Measurements from ENCODE around the gene CLDN14.
A peak's percentile ranks its signal among the peaks of the same experiment; 100 is the strongest.

CLDN14 gene

DNA sequence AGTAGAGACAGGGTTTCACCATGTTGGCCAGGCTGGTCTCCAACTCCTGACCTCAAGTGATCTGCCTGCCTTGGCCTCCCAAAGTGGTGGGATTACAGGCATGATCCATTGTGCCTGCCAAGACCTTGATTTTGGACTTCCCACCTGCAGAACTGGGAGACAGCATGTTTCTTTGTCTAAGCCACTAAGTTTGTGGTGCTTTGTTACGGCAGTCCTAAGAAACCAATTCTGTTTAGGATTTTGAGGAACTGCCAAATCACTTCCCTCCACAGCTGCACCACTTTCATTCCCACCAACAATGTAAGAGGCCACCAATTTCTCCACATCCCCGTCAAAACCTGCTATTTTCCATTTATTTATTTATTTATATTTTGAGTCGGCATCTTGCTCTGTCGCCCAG is 48.7 kb downstream of the CLDN14 start:
- no peak for DNase-seq (ENCODE audit: low read depth)

- DNase-seq (ENCODE audit: low read depth) = no peak
Measured at GRCh38 chr21:36430841-36431240, 49.1 kb downstream of the CLDN14 start.

DNA sequence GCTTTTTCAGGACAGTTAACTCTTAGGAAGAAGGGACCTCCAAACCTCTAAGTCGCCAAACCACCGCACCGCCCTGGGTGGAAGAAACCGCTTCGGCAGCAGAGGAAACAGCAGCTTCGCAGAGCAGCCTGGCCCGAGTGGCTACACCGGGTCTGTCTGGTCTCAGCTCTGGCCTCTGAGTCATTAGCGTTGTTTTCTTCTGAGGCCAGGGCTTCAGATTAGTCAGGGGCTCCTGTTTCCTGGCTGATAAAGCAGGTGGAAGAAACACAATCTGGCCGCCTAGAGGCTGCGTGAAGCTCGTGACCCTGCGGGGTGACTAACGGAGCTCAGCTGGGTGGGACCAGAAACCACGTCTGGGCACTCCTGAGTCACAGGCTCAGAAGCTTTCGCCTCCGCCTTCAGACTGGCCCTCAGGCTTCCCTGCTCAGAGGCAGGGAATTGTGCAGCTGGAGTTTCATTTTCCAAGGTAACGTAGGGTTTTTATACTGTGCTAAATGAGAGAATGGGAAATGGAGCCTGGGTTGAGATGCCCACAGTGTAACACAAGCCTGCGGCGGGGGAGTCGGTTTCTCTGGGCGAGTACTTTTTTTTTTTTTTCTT is 49.9 kb downstream of the CLDN14 start:
- DNase-seq (ENCODE audit: low read depth) = peak; percentile 47

- DNase-seq (ENCODE audit: low read depth) = no peak
Measured at GRCh38 chr21:36428761-36429432, 51.0 kb downstream of the CLDN14 start.

- no peak for DNase-seq (ENCODE audit: low read depth)
Measured at GRCh38 chr21:36427502-36427901, 52.4 kb downstream of the CLDN14 start.

GRCh38 chr21:36425286-36425685 is 54.6 kb downstream of the CLDN14 start:
- DNase-seq (ENCODE audit: low read depth) = no peak

DNA sequence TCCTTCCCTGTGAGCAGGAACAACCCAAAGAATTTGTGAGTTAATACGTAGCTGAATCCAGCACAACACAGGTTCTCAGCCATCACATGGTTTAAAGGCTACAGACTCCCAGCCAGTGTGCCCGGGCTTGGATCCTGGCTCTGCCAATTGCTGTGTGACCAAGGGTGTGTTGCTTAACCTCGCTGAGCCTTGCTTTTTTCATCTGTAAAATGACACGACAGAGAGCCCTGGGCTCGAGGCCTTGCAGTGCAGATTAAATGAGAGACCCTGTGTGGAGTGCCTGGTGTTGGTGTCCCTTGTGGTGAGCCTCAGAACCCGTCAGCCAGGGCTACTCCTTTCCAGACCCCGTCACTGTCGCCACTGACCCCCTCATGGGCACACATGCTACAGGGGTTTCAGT is 55.3 kb downstream of the CLDN14 start:
- DNase-seq (ENCODE audit: low read depth) = no peak

- no peak for DNase-seq (ENCODE audit: low read depth)
Measured at GRCh38 chr21:36423771-36424433, 56.0 kb downstream of the CLDN14 start.

DNA sequence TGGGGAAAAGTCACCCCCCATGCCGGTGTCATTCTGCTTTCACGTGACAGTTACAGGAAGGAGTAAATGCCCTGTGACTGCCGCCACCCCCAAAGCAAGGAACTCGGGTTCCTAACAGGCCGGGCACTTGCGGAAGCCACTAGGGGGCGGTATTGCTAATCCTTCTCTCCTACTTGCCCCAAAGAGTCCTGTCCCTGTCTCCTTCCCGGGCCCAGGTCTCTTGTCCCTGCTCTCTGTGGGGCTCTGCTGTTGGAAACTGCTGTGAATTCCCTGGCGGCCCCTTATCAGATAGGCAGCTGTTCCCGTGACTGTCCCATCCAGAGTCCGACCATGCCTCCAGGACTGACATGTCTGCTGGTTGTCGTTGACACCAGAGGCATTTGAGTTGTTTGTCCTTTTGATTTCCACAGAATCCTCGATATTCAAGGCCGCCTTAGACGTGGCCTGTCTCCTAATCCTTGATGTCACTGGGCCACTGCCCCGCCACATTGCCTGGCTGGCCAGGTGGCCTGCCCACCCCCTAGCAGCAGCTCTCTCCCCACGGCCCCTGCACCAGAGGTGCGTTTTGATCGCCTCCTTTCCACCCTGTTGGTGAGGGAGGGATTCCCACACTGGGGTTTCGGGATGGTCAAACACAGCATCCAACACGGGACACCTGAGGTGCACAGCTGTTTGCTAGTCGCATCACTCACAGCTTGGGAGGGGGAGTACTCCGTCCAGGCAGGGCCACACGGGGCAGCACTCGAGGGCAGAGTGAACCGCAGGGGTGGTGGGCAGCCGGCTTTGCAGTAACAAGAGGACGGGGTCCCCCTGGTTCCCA is 57.4 kb downstream of the CLDN14 start:
- no peak for DNase-seq (ENCODE audit: low read depth)

GRCh38 chr21:36420571-36421339 is 59.2 kb downstream of the CLDN14 start:
- no peak for DNase-seq (ENCODE audit: low read depth)

DNA sequence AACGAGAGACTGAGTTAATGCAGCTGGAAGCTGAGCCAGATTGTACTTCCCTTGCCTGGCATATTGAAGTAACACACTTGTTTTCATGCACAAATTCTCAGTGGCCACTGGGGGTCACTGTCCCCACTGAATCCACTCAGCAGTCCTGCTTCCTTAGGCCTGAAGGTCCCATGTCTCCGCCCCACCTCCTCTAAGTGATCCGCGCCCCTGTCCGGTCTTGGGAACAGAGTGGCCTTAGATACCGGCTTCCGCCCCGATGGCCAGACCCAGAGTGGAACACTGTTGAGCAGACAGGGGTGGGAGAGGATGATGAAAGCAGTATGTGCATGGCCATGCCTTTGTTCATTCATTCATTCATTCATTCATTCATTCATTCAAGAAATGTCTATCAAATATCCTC is 59.9 kb downstream of the CLDN14 start:
- no peak for DNase-seq (ENCODE audit: low read depth)

- no peak for DNase-seq (ENCODE audit: low read depth)
Measured at GRCh38 chr21:36419241-36419640, 60.7 kb downstream of the CLDN14 start.

DNA sequence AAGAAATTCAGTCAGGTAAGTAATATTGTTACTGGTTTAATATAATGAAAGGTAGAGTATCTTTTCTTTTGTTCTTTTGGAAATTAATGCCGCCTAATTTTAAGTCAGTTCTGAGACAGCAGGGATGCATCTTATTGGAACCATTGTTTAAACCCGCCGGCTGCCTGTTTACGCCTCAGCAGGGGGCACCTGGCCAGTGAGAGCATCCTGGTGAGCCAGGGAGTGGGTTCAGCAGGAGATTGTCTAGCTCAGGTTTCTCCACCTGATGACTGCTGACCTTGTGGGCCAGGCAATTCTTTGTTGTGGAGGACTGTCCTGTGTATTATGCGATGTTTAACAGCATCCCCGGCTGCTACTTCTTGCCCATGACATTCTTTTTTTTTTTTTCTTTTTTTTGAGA is 64.5 kb downstream of the CLDN14 start:
- DNase-seq (ENCODE audit: low read depth) = no peak

DNA sequence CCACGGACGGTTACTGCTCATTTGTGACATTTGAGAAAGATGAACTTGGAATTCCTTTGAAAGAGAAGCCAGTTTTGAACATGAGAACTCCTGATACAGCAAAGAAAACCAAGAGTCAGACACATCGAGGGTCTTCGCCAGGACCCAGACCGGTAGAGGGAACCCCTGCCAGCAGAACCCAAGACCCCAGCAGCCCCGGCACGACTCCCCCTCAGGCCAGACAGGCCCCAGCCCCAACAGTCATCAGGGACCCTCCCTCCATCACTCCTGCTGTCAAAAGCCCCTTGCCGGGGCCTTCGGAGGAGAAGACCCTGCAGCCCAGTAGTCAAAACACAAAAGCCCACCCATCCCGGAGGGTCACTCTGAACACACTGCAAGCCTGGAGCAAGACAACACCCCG is 67.0 kb downstream of the CLDN14 start:
- DNase-seq (ENCODE audit: low read depth) = no peak

DNA sequence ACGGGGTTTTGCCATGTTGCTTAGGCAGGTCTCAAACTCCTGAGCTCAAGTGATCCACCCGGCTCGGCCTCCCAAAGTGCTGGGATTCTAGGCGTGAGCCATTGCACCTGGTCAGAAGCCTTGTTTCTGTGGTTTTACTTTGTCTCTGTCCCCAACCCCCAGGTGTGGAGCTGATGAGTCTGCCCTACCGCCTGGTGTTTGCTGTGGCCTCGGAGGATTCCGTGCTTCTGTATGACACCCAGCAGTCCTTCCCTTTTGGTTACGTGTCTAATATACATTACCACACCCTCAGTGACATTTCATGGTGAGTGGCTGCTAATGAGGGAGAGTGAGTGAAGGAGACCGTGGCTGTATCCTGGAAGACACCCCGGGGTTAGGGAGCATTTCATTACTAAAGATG is 68.6 kb downstream of the CLDN14 start:
- no peak for DNase-seq (ENCODE audit: low read depth)
